ENCODE data around the gene HEXD.
A peak's percentile ranks its signal among the peaks of the same experiment; 100 is the strongest.
"Not testable (repeated sequence)": the region's sequence is repeated elsewhere in the genome, so short reads cannot be mapped to it uniquely, and the experiment has no call there.

HEXD gene

GRCh38 chr17:82449131-82449882, 31.2 kb downstream of the HEXD start:
- Mint-ChIP-seq H3K4me3 (peak overlapping the region; percentile 95 to 96), H3K4me1 (ENCODE audit: low read depth in 2 of 2) (peaks cover 19 to 31% of the 10 kb centered on the region in 2 donors), H3K9me3 (no peaks in the 10 kb centered on the region), H3K27me3 (no peaks in the 10 kb centered on the region), H3K27ac (peak overlapping the region; percentile 97 to 98), H3K36me3 (ENCODE audit: insufficient read depth) (peaks cover 38% of the 10 kb centered on the region)
- peak; percentile 76 for ATAC-seq (replicated peaks)
- DNase-seq = peak; percentile 76 to 80 (median 78)

- Mint-ChIP-seq H3K4me3 (peak overlapping the region; percentile 95 to 96), H3K4me1 (ENCODE audit: low read depth in 2 of 2) (peaks cover 19 to 31% of the 10 kb centered on the region in 2 donors), H3K27me3 (no peaks in the 10 kb centered on the region), H3K36me3 (ENCODE audit: insufficient read depth) (peaks cover 33% of the 10 kb centered on the region), H3K9me3 (no peaks in the 10 kb centered on the region), H3K27ac (peak overlapping the region; percentile 97 to 98)
- peak in 1 of 3 experiments; percentile 17 for DNase-seq
- ATAC-seq (replicated peaks) = peak; percentile 2
These were observed 31.8 kb downstream of the HEXD start for GRCh38 chr17:82449883-82450356.

- peak; percentile 89 to 92 (median 91) for DNase-seq
- Mint-ChIP-seq H3K27ac (peak within 1 kb of the TSS; percentile 97 to 98), H3K36me3 (ENCODE audit: insufficient read depth) (peaks cover 33% of the 10 kb centered on the region), H3K9me3 (no peaks in the 10 kb centered on the region), H3K4me1 (ENCODE audit: low read depth in 2 of 2) (peaks cover 19 to 31% of the 10 kb centered on the region in 2 donors), H3K27me3 (no peaks in the 10 kb centered on the region), H3K4me3 (peak within 1 kb of the TSS; percentile 95 to 96)
- peak; percentile 63 for ATAC-seq (replicated peaks)
These were observed 32.4 kb downstream of the HEXD start, which contains the start of gene CYBC1 for GRCh38 chr17:82450357-82451106. Gene CYBC1 (minus strand): TSS chr17:82450752. CDS start chr17:82449254, 1,498 bp downstream.

GRCh38 chr17:82452162-82452561, 34.0 kb downstream of the HEXD start:
- peak overlapping the region in 1 of 2 donors; percentile 26 for H3K4me3 Mint-ChIP-seq
- peaks cover 24% of the 10 kb centered on the region for H3K36me3 Mint-ChIP-seq (ENCODE audit: insufficient read depth)
- peak overlapping the region in 1 of 2 donors; percentile 76 for H3K27ac Mint-ChIP-seq
- ATAC-seq (replicated peaks) (no peak), DNase-seq (no peak)
- peaks cover 17 to 29% of the 10 kb centered on the region in 2 donors for H3K4me1 Mint-ChIP-seq (ENCODE audit: low read depth in 2 of 2)
- no peaks in the 10 kb centered on the region for H3K9me3 Mint-ChIP-seq
- H3K27me3 Mint-ChIP-seq = no peaks in the 10 kb centered on the region

DNA sequence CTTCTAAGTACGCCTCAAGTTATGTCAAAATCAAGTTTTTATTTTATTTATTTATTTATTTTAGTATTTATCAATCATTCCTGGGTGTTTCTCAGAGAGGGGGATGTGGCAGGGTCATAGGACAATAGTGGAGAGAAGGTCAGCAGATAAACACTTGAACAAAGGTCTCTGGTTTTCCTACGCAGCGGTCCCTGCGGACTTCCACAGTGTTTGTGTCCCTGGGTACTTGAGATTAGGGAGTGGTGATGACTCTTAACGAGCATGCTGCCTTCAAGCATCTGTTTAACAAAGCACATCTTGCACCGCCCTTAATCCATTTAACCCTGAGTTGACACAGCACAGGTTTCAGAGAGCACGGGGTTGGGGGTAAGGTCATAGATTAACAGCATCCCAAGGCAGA, 35.0 kb downstream of the HEXD start:
- not testable (repeated sequence) for H3K9me3 Mint-ChIP-seq; H3K27ac Mint-ChIP-seq; ATAC-seq (replicated peaks); H3K4me3 Mint-ChIP-seq; DNase-seq; H3K27me3 Mint-ChIP-seq
- peaks cover 27% of the 10 kb centered on the region for H3K36me3 Mint-ChIP-seq (ENCODE audit: insufficient read depth)
- peaks cover 22 to 32% of the 10 kb centered on the region in 2 donors for H3K4me1 Mint-ChIP-seq (ENCODE audit: low read depth in 2 of 2)

GRCh38 chr17:82453706-82454105, 35.6 kb downstream of the HEXD start:
- Mint-ChIP-seq H3K4me1 (ENCODE audit: low read depth in 2 of 2) (peaks cover 22 to 32% of the 10 kb centered on the region in 2 donors), H3K36me3 (ENCODE audit: insufficient read depth) (peaks cover 31% of the 10 kb centered on the region)
- not testable (repeated sequence) for H3K9me3 Mint-ChIP-seq; H3K27me3 Mint-ChIP-seq; DNase-seq; ATAC-seq (replicated peaks); H3K4me3 Mint-ChIP-seq; H3K27ac Mint-ChIP-seq

- H3K27me3 Mint-ChIP-seq = no peaks in the 10 kb centered on the region
- peak overlapping the region; percentile 94 to 96 for H3K27ac Mint-ChIP-seq
- no peak for DNase-seq
- no peak for ATAC-seq (replicated peaks)
- H3K36me3 Mint-ChIP-seq (ENCODE audit: insufficient read depth) = peaks cover 41% of the 10 kb centered on the region
- H3K9me3 Mint-ChIP-seq = no peaks in the 10 kb centered on the region
- peak overlapping the region; percentile 91 to 92 for H3K4me3 Mint-ChIP-seq
- H3K4me1 Mint-ChIP-seq (ENCODE audit: low read depth in 2 of 2) = peaks cover 20 to 26% of the 10 kb centered on the region in 2 donors
These were observed 39.2 kb downstream of the HEXD start for GRCh38 chr17:82457073-82457928.

GRCh38 chr17:82457929-82458178, 39.7 kb downstream of the HEXD start:
- DNase-seq (no peak), ATAC-seq (replicated peaks) (no peak)
- no peaks in the 10 kb centered on the region for H3K27me3 Mint-ChIP-seq
- H3K36me3 Mint-ChIP-seq (ENCODE audit: insufficient read depth) = peaks cover 46% of the 10 kb centered on the region
- peak overlapping the region; percentile 94 to 96 for H3K27ac Mint-ChIP-seq
- H3K4me1 Mint-ChIP-seq (ENCODE audit: low read depth in 2 of 2) = peaks cover 24 to 28% of the 10 kb centered on the region in 2 donors
- H3K4me3 Mint-ChIP-seq = peak overlapping the region; percentile 91 to 92
- no peaks in the 10 kb centered on the region for H3K9me3 Mint-ChIP-seq

GRCh38 chr17:82458179-82458884, 40.2 kb downstream of the HEXD start, which contains the start of gene NARF:
Gene NARF (plus strand): TSS chr17:82458741. CDS start chr17:82458804, 63 bp downstream.
- H3K9me3 Mint-ChIP-seq = no peaks in the 10 kb centered on the region
- H3K27me3 Mint-ChIP-seq = no peaks in the 10 kb centered on the region
- peaks cover 26 to 31% of the 10 kb centered on the region in 2 donors for H3K4me1 Mint-ChIP-seq (ENCODE audit: low read depth in 2 of 2)
- ATAC-seq (replicated peaks) (peak; percentile 92), DNase-seq (peak; percentile 88 to 93 (median 93))
- peak within 1 kb of the TSS; percentile 91 to 92 for H3K4me3 Mint-ChIP-seq
- peaks cover 51% of the 10 kb centered on the region for H3K36me3 Mint-ChIP-seq (ENCODE audit: insufficient read depth)
- H3K27ac Mint-ChIP-seq = peak within 1 kb of the TSS; percentile 94 to 96

- Mint-ChIP-seq H3K27ac (peak overlapping the region; percentile 90 to 96), H3K4me3 (peak overlapping the region; percentile 91 to 92), H3K27me3 (no peaks in the 10 kb centered on the region), H3K4me1 (ENCODE audit: low read depth in 2 of 2) (peaks cover 31 to 37% of the 10 kb centered on the region in 2 donors), H3K9me3 (no peaks in the 10 kb centered on the region), H3K36me3 (ENCODE audit: insufficient read depth) (peaks cover 56% of the 10 kb centered on the region)
- peak; percentile 32 to 41 (median 37) for DNase-seq
- peak; percentile 3 for ATAC-seq (replicated peaks)
These were observed 40.8 kb downstream of the HEXD start for GRCh38 chr17:82458885-82459424.

- not testable (repeated sequence) for ATAC-seq (replicated peaks); DNase-seq; H3K27ac Mint-ChIP-seq; H3K27me3 Mint-ChIP-seq; H3K9me3 Mint-ChIP-seq
- Mint-ChIP-seq H3K36me3 (ENCODE audit: insufficient read depth) (peaks cover 62% of the 10 kb centered on the region), H3K4me3 (peak overlapping the region in 1 of 2 donors; percentile 91), H3K4me1 (ENCODE audit: low read depth in 2 of 2) (peaks cover 36 to 40% of the 10 kb centered on the region in 2 donors)
These were observed 41.8 kb downstream of the HEXD start for GRCh38 chr17:82459936-82460335.

GRCh38 chr17:82461827-82462524, 43.8 kb downstream of the HEXD start:
- Mint-ChIP-seq H3K4me3 (no peak overlapping the region), H3K36me3 (ENCODE audit: insufficient read depth) (peaks cover 78% of the 10 kb centered on the region), H3K4me1 (ENCODE audit: low read depth in 2 of 2) (peaks cover 39 to 40% of the 10 kb centered on the region in 2 donors), H3K27ac (peak overlapping the region; percentile 3 to 65), H3K9me3 (no peaks in the 10 kb centered on the region), H3K27me3 (no peaks in the 10 kb centered on the region)
- DNase-seq (no peak), ATAC-seq (replicated peaks) (no peak)

All from effector memory CD8-positive, alpha-beta T cell (primary cell).